GM23248 (cell line): ENCODE results near the gene ELL2. TPM values are rescaled to one million over a fixed set of nuclear protein-coding genes. Genes with fewer than 3 reads are reported as not detected.

Experiments used
- DNase-seq: peaks from one replicate; pipeline ENCODE4 v3.0.0-alpha.2; 2015
- H2AFZ ChIP-seq: fragments of 200-600 bp; sonication (generic); 2 replicates; pipeline ENCODE4 v1.6.1; 2016; ENCODE audit warnings: antibody characterized with exemption
- H3F3A ChIP-seq: fragments of 200-600 bp; sonication (generic); 2 replicates; pipeline ENCODE4 v1.6.1; 2016; ENCODE audit warnings: mild to moderate bottlenecking, antibody characterized with exemption, mixed run types; ENCODE audit not compliant: insufficient read depth
- H3K27ac ChIP-seq: fragments of 200-600 bp; sonication (generic); 2 replicates; pipeline ENCODE4 v1.5.1; 2016; ENCODE audit warnings: mild to moderate bottlenecking
- H3K27me3 ChIP-seq: fragments of 200-600 bp; sonication (generic); replicated peaks from 2 replicates; pipeline ENCODE4 v1.6.1; 2016; ENCODE audit warnings: mild to moderate bottlenecking; ENCODE audit not compliant: insufficient read depth
- H3K36me3 ChIP-seq: fragments of 200-600 bp; sonication (generic); 2 replicates; pipeline ENCODE4 v1.6.1; 2016; ENCODE audit warnings: low read depth, mild to moderate bottlenecking
- H3K4me1 ChIP-seq: fragments of 200-600 bp; sonication (generic); 2 replicates; pipeline ENCODE4 v1.6.1; 2016; ENCODE audit warnings: mild to moderate bottlenecking; ENCODE audit not compliant: insufficient read depth
- H3K4me2 ChIP-seq: fragments of 200-600 bp; sonication (generic); one replicate; pipeline ENCODE4 v1.6.1; 2016; ENCODE audit warnings: mild to moderate bottlenecking; ENCODE audit not compliant: unreplicated experiment
- H3K4me3 ChIP-seq: fragments of 200-600 bp; sonication (generic); 2 replicates; pipeline ENCODE4 v1.5.1; 2016; ENCODE audit warnings: mild to moderate bottlenecking
- H3K79me2 ChIP-seq: fragments of 200-600 bp; sonication (generic); 2 replicates; pipeline ENCODE4 v1.6.1; 2016; ENCODE audit warnings: mild to moderate bottlenecking; ENCODE audit not compliant: insufficient read depth
- H3K9ac ChIP-seq: fragments of 200-600 bp; sonication (generic); 2 replicates; pipeline ENCODE4 v1.6.1; 2016; ENCODE audit warnings: mild to moderate bottlenecking
- H3K9me2 ChIP-seq: fragments of 200-600 bp; sonication (generic); 2 replicates; pipeline ENCODE4 v1.6.1; 2016; ENCODE audit warnings: mixed run types, mild to moderate bottlenecking, moderate library complexity; ENCODE audit not compliant: insufficient read depth
- H3K9me3 ChIP-seq: fragments of 200-600 bp; sonication (generic); one replicate; pipeline ENCODE4 v1.6.1; 2017; ENCODE audit warnings: low read depth
- H4K20me1 ChIP-seq: fragments of 200-600 bp; sonication (generic); 2 replicates; pipeline ENCODE4 v1.6.0; 2016; ENCODE audit not compliant: insufficient read depth
- EZH2 ChIP-seq: fragments of 200-600 bp; sonication (generic); IDR thresholded peaks from 2 replicates; pipeline ENCODE4 v1.6.1; 2018; ENCODE audit warnings: antibody characterized with exemption, mild to moderate bottlenecking; ENCODE audit not compliant: insufficient read depth, poor library complexity, severe bottlenecking
- EZH2phosphoT487 ChIP-seq: fragments of 200-600 bp; sonication (generic); IDR thresholded peaks from 2 replicates; pipeline ENCODE4 v1.6.1; 2018; ENCODE audit warnings: antibody characterized with exemption, moderate library complexity, mild to moderate bottlenecking, low read depth; ENCODE audit not compliant: insufficient read depth
- WGBS, 2 experiments: methylation state at CpG; one replicate each; pipeline ENCODE4 v1.1.6; 2015 to 2017; ENCODE audit warnings: low lambda C conversion rate in 2 of 2, low coverage in 1 of 2; ENCODE audit errors: missing lambda C conversion rate in 2 of 2; 5-methylcytosine and 5-hydroxymethylcytosine counted together
- in situ Hi-C: fragments of 300-500 bp; cut with MboI; formaldehyde crosslinking; loops from 2 replicates; pipeline ENCODE4 v1.15.0; 2020
- polyA plus RNA-seq: library from polyadenylated mRNA; unstranded; fragments of >200 nt; fragmentation: Nextera tagmentation; extraction: Ambion mirVana; gene quantifications from 2 replicates; pipeline ENCODE4 v1.2.1, GENCODE V29; 2016
- total RNA-seq: library from RNA; depleted of rRNA; stranded (reverse); fragments of >200 nt; shearing (Covaris generic); gene quantifications from 2 replicates; pipeline ENCODE4 v1.2.3, GENCODE V29; 2014

ELL2 gene
- total and polyA plus RNA-seq, 2 experiments from 2014 or later: 159 to 243 TPM

- H3K79me2 ChIP-seq: peaks cover 100% of the 10 kb centered on the region
- in situ Hi-C loops: no loop called here
- H3K4me1 ChIP-seq: peaks cover 84% of the 10 kb centered on the region
- H3K4me2 ChIP-seq: no peak overlapping the region
- no peaks in the 10 kb centered on the region for H3K9me2 ChIP-seq
- H3K27ac ChIP-seq: peak overlapping the region; percentile 18; the same call in 1 of the 2 replicates
- DNase-seq: no peak
- H3F3A ChIP-seq: peaks cover 95% of the 10 kb centered on the region
- no peaks in the 10 kb centered on the region for H3K27me3 ChIP-seq
- H3K9me3 ChIP-seq: no peaks in the 10 kb centered on the region
- H2AFZ ChIP-seq: no peak overlapping the region
- no peak for TF ChIP-seq EZH2phosphoT487
- no peak for TF ChIP-seq EZH2
- no peak overlapping the region for H3K9ac ChIP-seq
- peaks cover 86% of the 10 kb centered on the region for H3K36me3 ChIP-seq
- WGBS, 2 experiments: 94 to 96% methylated on average over 3 of the region's 3 CpGs
- no peak overlapping the region for H3K4me3 ChIP-seq
- H4K20me1 ChIP-seq: peaks cover 79% of the 10 kb centered on the region; the same call in 1 of the 2 replicates
Measured at GRCh38 chr5:95937607-95938152, 24.0 kb downstream of the ELL2 start.

- no peak for DNase-seq
- Histone ChIP-seq H3K4me1 (peaks cover 84% of the 10 kb centered on the region), H3K79me2 (peaks cover 100% of the 10 kb centered on the region), H3K4me2 (no peak overlapping the region), H3F3A (peaks cover 95% of the 10 kb centered on the region), H3K9ac (no peak overlapping the region), H3K9me2 (no peaks in the 10 kb centered on the region), H3K9me3 (no peaks in the 10 kb centered on the region), H3K27me3 (no peaks in the 10 kb centered on the region), H3K27ac (0 out of 2 replicates have a peak overlapping the region, but pooled peaks have one; percentile 18), H3K4me3 (no peak overlapping the region), H2AFZ (no peak overlapping the region), H4K20me1 (peaks cover 80% of the 10 kb centered on the region), H3K36me3 (peaks cover 86% of the 10 kb centered on the region)
- in situ Hi-C loops: no loop called here
- 94 to 99% methylated on average over 5 of the region's 5 CpGs for WGBS, 2 experiments
- TF ChIP-seq EZH2 (no peak), EZH2phosphoT487 (no peak)
Measured at GRCh38 chr5:95936812-95937397, 24.7 kb downstream of the ELL2 start.

DNA sequence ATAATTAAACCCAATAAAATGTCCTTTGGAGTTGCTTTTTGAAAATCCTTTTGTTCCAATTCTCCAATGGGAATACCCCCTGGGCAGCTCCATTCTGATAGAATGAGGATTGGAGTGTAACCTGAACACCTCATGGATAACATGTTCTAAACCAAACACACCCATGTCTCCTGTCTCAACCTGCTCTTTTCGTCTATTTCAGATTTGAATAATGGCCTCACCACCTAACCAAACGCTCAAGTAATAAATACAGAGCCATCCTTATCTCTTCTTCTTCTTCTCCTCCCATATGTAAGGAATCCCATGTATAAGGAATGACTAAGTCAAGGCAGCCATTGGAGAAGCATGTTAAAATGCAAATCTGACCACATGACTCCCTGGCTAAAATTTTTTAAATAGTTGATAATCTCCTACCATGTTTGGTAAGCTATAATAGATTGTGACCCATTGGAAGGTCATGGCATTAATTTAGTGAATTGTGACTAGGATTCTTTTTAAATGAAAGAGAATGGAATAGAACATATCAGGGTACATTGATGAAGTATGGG is 26.0 kb downstream of the ELL2 start:
- Histone ChIP-seq H3K9me3 (no peaks in the 10 kb centered on the region), H3K9ac (no peak overlapping the region), H3K27ac (peak overlapping the region; percentile 42; the same call in 1 of the 2 replicates), H3K36me3 (peaks cover 86% of the 10 kb centered on the region), H3K9me2 (no peaks in the 10 kb centered on the region), H4K20me1 (peaks cover 79% of the 10 kb centered on the region), H3K79me2 (peaks cover 100% of the 10 kb centered on the region), H3K4me2 (no peak overlapping the region), H3K4me1 (peaks cover 84% of the 10 kb centered on the region), H3K27me3 (no peaks in the 10 kb centered on the region), H3F3A (peaks cover 94% of the 10 kb centered on the region), H2AFZ (no peak overlapping the region), H3K4me3 (no peak overlapping the region)
- in situ Hi-C loops: no loop called here
- DNase-seq: no peak
- TF ChIP-seq EZH2phosphoT487: no peak
- 52 to 53% methylated on average over 2 of the region's 2 CpGs for WGBS, 2 experiments

DNA sequence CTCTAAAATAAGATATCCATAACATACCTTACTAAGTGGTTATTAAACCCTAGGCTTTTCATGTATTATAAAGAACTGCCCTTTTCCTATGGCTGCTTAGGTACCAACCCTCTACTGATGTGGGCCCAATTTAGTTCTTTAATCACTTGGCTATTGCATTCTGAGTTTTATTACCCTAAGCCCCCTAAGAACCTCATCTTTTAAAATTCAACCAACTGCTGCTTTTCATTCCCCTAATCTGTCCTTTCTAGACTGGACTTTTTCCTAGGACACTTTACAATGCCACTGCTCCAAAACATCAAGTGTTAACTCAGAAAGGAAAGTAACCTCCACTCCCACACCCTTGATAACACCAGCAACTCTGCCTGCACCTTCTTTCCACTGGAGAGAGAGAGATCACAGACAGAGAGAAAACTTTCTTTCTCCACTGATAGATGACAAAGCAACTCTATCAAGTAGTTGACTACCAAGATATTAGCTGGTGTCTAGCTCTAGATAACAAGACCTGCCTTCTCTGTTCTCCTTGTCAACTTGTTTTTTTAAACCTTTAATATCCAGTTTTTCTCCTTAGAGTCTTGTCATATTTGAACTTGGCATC is 27.3 kb downstream of the ELL2 start:
- H3K27me3 ChIP-seq: no peaks in the 10 kb centered on the region
- peaks cover 100% of the 10 kb centered on the region for H3K79me2 ChIP-seq
- H2AFZ ChIP-seq: no peak overlapping the region
- no peak for DNase-seq
- H3K36me3 ChIP-seq: peaks cover 82% of the 10 kb centered on the region
- H4K20me1 ChIP-seq: peaks cover 73% of the 10 kb centered on the region
- H3F3A ChIP-seq: peaks cover 94% of the 10 kb centered on the region
- H3K4me3 ChIP-seq: no peak overlapping the region
- H3K4me2 ChIP-seq: peak overlapping the region; percentile 49
- no peaks in the 10 kb centered on the region for H3K9me3 ChIP-seq
- H3K4me1 ChIP-seq: peaks cover 83% of the 10 kb centered on the region
- H3K9me2 ChIP-seq: no peaks in the 10 kb centered on the region
- in situ Hi-C loops: no loop called here
- H3K27ac ChIP-seq: peak overlapping the region; percentile 42
- H3K9ac ChIP-seq: no peak overlapping the region
- no peak for TF ChIP-seq EZH2
